ENCODE data around the gene CCDC170.

Gene CCDC170

DNA sequence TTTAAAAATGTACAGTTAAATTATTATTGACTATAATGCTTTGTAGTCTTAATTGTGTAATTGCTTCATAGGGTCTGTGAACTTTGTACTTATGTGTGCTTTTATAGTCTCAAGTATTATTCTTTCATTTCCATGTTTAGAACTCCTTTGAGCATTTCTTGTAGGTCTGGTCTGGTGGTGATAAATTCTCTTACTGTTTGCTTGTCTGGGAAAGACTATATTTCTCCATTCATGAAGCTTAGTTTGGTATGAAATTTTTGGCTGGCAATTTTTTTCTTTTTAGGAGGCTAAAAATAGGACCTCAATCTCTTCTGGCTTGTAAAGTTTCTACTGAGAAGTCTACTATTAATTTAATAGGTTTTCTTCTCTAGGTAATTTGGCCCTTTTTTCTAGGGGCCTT, 67.4 kb downstream of the CCDC170 start:
- Histone ChIP-seq H4K20me1 (ENCODE audit: insufficient read depth, low read length) (no peaks in the 10 kb centered on the region), H3K79me2 (ENCODE audit: insufficient read depth, low read length) (no peaks in the 10 kb centered on the region), H2AFZ (ENCODE audit: low read depth, low read length) (no peak overlapping the region), H3K36me3 (ENCODE audit: insufficient read depth, low read length) (no peaks in the 10 kb centered on the region), H3K4me3 (ENCODE audit: low read depth in 1 of 2, low read length in 2 of 2) (no peak overlapping the region), H3K4me1 (ENCODE audit: insufficient read depth, low read length) (no peaks in the 10 kb centered on the region), H3K27me3 (ENCODE audit: insufficient read depth, low read length, poor library complexity) (no peaks in the 10 kb centered on the region), H3K9ac (ENCODE audit: low read depth, low read length) (no peak overlapping the region), H3K27ac (ENCODE audit: low read length) (no peak overlapping the region), H3K4me2 (ENCODE audit: insufficient read depth, low read length) (no peak overlapping the region), H3K9me3 (ENCODE audit: insufficient read depth, low read length, severe bottlenecking) (peaks cover 12% of the 10 kb centered on the region)
- TF ChIP-seq, protein P1, sequence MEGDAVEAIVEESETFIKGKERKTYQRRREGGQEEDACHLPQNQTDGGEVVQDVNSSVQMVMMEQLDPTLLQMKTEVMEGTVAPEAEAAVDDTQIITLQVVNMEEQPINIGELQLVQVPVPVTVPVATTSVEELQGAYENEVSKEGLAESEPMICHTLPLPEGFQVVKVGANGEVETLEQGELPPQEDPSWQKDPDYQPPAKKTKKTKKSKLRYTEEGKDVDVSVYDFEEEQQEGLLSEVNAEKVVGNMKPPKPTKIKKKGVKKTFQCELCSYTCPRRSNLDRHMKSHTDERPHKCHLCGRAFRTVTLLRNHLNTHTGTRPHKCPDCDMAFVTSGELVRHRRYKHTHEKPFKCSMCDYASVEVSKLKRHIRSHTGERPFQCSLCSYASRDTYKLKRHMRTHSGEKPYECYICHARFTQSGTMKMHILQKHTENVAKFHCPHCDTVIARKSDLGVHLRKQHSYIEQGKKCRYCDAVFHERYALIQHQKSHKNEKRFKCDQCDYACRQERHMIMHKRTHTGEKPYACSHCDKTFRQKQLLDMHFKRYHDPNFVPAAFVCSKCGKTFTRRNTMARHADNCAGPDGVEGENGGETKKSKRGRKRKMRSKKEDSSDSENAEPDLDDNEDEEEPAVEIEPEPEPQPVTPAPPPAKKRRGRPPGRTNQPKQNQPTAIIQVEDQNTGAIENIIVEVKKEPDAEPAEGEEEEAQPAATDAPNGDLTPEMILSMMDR (IDR thresholded peaks at IDR 0.05; ENCODE audit: borderline replicate concordance, extremely low read depth, low read length, poor library complexity, severe bottlenecking) = no peak
- no peak for TF ChIP-seq EZH2 (IDR thresholded peaks at IDR 0.05; ENCODE audit: borderline replicate concordance, low read depth, low read length, severe bottlenecking)
- DNase-seq = no peak
- ATAC-seq (ENCODE audit: insufficient read depth, low read depth) = no peak

DNA sequence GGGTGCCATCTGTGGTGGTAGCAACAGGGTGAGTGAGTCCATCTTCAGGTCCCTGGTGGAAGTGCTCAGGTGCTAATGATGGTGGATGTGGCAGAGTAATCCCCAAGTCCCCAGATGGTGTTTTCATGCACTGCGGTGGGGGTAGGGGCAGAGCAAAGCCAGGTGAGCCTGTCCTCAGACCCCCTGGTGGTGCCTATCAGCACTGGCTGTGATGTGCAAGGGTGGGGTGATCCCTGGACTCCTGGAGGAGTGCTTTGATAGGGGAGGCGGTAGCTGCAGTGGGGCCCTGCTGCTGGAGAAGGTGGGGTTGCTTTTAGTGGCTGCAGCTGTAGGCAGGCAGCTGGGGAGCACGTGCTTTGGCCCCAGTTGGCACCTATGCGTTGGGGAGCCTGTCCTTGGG, 70.8 kb downstream of the CCDC170 start:
- no peaks in the 10 kb centered on the region for H3K79me2 ChIP-seq (ENCODE audit: insufficient read depth, low read length)
- no peaks in the 10 kb centered on the region for H3K36me3 ChIP-seq (ENCODE audit: insufficient read depth, low read length)
- no peak for TF ChIP-seq EZH2 (IDR thresholded peaks at IDR 0.05; ENCODE audit: borderline replicate concordance, low read depth, low read length, severe bottlenecking)
- TF ChIP-seq, protein P1 (IDR thresholded peaks at IDR 0.05; ENCODE audit: borderline replicate concordance, extremely low read depth, low read length, poor library complexity, severe bottlenecking) = no peak
- H3K27me3 ChIP-seq (ENCODE audit: insufficient read depth, low read length, poor library complexity) = no peaks in the 10 kb centered on the region
- no peak overlapping the region for H3K4me3 ChIP-seq (ENCODE audit: low read depth in 1 of 2, low read length in 2 of 2)
- no peak overlapping the region for H3K4me2 ChIP-seq (ENCODE audit: insufficient read depth, low read length)
- DNase-seq (no peak), ATAC-seq (ENCODE audit: insufficient read depth, low read depth) (no peak)
- H3K27ac ChIP-seq (ENCODE audit: low read length) = no peak overlapping the region
- no peaks in the 10 kb centered on the region for H3K4me1 ChIP-seq (ENCODE audit: insufficient read depth, low read length)
- H2AFZ ChIP-seq (ENCODE audit: low read depth, low read length) = no peak overlapping the region
- H3K9me3 ChIP-seq (ENCODE audit: insufficient read depth, low read length, severe bottlenecking) = peaks cover 12% of the 10 kb centered on the region
- no peak overlapping the region for H3K9ac ChIP-seq (ENCODE audit: low read depth, low read length)
- H4K20me1 ChIP-seq (ENCODE audit: insufficient read depth, low read length) = no peaks in the 10 kb centered on the region

DNA sequence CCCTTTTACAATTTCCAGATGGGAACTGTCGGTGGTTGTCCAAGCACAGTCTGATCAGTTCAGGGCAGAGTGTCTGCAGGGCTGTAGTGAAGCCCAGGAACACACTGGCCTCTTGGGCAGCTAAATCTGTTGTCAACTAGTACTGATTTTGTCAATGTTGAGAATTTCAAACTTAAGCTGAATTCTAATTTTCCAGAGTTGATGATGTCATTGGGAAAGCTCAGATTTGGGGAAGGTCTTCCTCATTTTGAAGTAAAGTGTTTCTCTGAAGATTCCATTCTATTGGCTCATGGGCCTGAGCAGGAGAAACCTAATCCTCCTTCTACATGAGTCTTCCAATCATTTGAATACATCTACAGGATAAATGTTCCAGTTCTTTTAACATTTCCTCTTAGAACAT, 72.1 kb downstream of the CCDC170 start:
- Histone ChIP-seq H3K79me2 (ENCODE audit: insufficient read depth, low read length) (no peaks in the 10 kb centered on the region), H3K27ac (ENCODE audit: low read length) (no peak overlapping the region)
- no peak for ATAC-seq (ENCODE audit: insufficient read depth, low read depth)

More for the DNA sequence above, 72.1 kb downstream of the CCDC170 start:
- Histone ChIP-seq H3K4me1 (ENCODE audit: insufficient read depth, low read length) (no peaks in the 10 kb centered on the region), H3K9me3 (ENCODE audit: insufficient read depth, low read length, severe bottlenecking) (peaks cover 9% of the 10 kb centered on the region), H2AFZ (ENCODE audit: low read depth, low read length) (no peak overlapping the region), H3K9ac (ENCODE audit: low read depth, low read length) (no peak overlapping the region), H3K4me3 (ENCODE audit: low read depth in 1 of 2, low read length in 2 of 2) (no peak overlapping the region), H4K20me1 (ENCODE audit: insufficient read depth, low read length) (no peaks in the 10 kb centered on the region), H3K4me2 (ENCODE audit: insufficient read depth, low read length) (no peak overlapping the region), H3K27me3 (ENCODE audit: insufficient read depth, low read length, poor library complexity) (no peaks in the 10 kb centered on the region), H3K36me3 (ENCODE audit: insufficient read depth, low read length) (no peaks in the 10 kb centered on the region)
- TF ChIP-seq, protein P1 (IDR thresholded peaks at IDR 0.05; ENCODE audit: borderline replicate concordance, extremely low read depth, low read length, poor library complexity, severe bottlenecking) = no peak
- TF ChIP-seq EZH2 (IDR thresholded peaks at IDR 0.05; ENCODE audit: borderline replicate concordance, low read depth, low read length, severe bottlenecking) = no peak
- DNase-seq = no peak
